ENCODE data around the gene KRTAP1-4. TPM values are rescaled to one million over a fixed set of nuclear protein-coding genes. Genes with fewer than 3 reads are reported as not detected.
"Not testable (repeated sequence)": the region's sequence is repeated elsewhere in the genome, so short reads cannot be mapped to it uniquely, and the experiment has no call there.

KRTAP1-4 gene
- total RNA-seq, 1 donor from 2014 or later: not detected

GRCh38 chr17:41067281-41067680, 37.3 kb upstream of the KRTAP1-4 start:
- Histone ChIP-seq H3K36me3 (no peaks in the 10 kb centered on the region), H3K4me3 (no peak overlapping the region), H3K27me3 (peaks cover 6% of the 10 kb centered on the region), H3K4me1 (no peaks in the 10 kb centered on the region), H3K9me3 (no peaks in the 10 kb centered on the region), H3K27ac (no peak overlapping the region)
- intact Hi-C loops (cut with DNase I): no loop called here
- DNase-seq: no peak
- ATAC-seq: no peak
- no peak for TF ChIP-seq CTCF (IDR thresholded peaks at IDR 0.05)

- no peaks in the 10 kb centered on the region for H3K4me1 ChIP-seq
- intact Hi-C loops (cut with DNase I): no loop called here
- peaks cover 12% of the 10 kb centered on the region for H3K27me3 ChIP-seq
- no peak for DNase-seq
- no peaks in the 10 kb centered on the region for H3K36me3 ChIP-seq
- no peak for ATAC-seq
- no peak for TF ChIP-seq CTCF (IDR thresholded peaks at IDR 0.05)
- no peak within 1 kb of the TSS for H3K27ac ChIP-seq
- H3K4me3 ChIP-seq: no peak within 1 kb of the TSS
- no peaks in the 10 kb centered on the region for H3K9me3 ChIP-seq
These were observed 36.0 kb upstream of the KRTAP1-4 start, which contains the start of gene KRTAP2-4 for GRCh38 chr17:41065829-41066624. Gene KRTAP2-4, minus strand, starts transcription at chr17:41065879. Its CDS starts 34 bp downstream, at chr17:41065845.

- peaks cover 12% of the 10 kb centered on the region for H3K27me3 ChIP-seq
- ATAC-seq; H3K36me3 ChIP-seq; H3K27ac ChIP-seq; H3K9me3 ChIP-seq; H3K4me1 ChIP-seq; DNase-seq; H3K4me3 ChIP-seq; intact Hi-C loops (cut with DNase I): not testable (repeated sequence)
These were observed 35.2 kb upstream of the KRTAP1-4 start for GRCh38 chr17:41065016-41065689.

GRCh38 chr17:41064301-41064700, 34.3 kb upstream of the KRTAP1-4 start:
- intact Hi-C loops (cut with DNase I): no loop called here

GRCh38 chr17:41063449-41063848, 33.5 kb upstream of the KRTAP1-4 start:
- Histone ChIP-seq H3K36me3 (no peaks in the 10 kb centered on the region), H3K27me3 (peaks cover 12% of the 10 kb centered on the region), H3K27ac (no peak overlapping the region), H3K4me3 (no peak overlapping the region), H3K4me1 (no peaks in the 10 kb centered on the region), H3K9me3 (no peaks in the 10 kb centered on the region)
- no peak for TF ChIP-seq CTCF (IDR thresholded peaks at IDR 0.05)
- DNase-seq (no peak), ATAC-seq (no peak)
- intact Hi-C loops (cut with DNase I): no loop called here

More at GRCh38 chr17:41064301-41064700, 34.3 kb upstream of the KRTAP1-4 start:
- Histone ChIP-seq H3K36me3 (no peaks in the 10 kb centered on the region), H3K27ac (no peak overlapping the region), H3K4me1 (no peaks in the 10 kb centered on the region), H3K4me3 (no peak overlapping the region), H3K27me3 (peaks cover 12% of the 10 kb centered on the region), H3K9me3 (no peaks in the 10 kb centered on the region)
- no peak for DNase-seq
- no peak for TF ChIP-seq CTCF (IDR thresholded peaks at IDR 0.05)
- no peak for ATAC-seq

GRCh38 chr17:41061964-41062363, 32.0 kb upstream of the KRTAP1-4 start:
- H3K4me1 ChIP-seq: no peaks in the 10 kb centered on the region
- intact Hi-C loops (cut with DNase I): no loop called here
- H3K27ac ChIP-seq: no peak overlapping the region
- no peaks in the 10 kb centered on the region for H3K36me3 ChIP-seq
- no peak for TF ChIP-seq CTCF (IDR thresholded peaks at IDR 0.05)
- DNase-seq (no peak), ATAC-seq (no peak)
- no peaks in the 10 kb centered on the region for H3K9me3 ChIP-seq
- no peak overlapping the region for H3K4me3 ChIP-seq
- H3K27me3 ChIP-seq: peaks cover 12% of the 10 kb centered on the region

All from upper lobe of right lung (tissue), 1 donor.